Measurements from ENCODE around the gene BPIFB1. TPM values are rescaled to one million over a fixed set of nuclear protein-coding genes. Genes with fewer than 3 reads are reported as not detected.

Gene BPIFB1
- total and polyA plus RNA-seq, 2 of the 13 experiments (the other 11 are each of a cell fraction or from before 2014, with no cell fraction given), result 0.82 to 4.4 TPM

DNA sequence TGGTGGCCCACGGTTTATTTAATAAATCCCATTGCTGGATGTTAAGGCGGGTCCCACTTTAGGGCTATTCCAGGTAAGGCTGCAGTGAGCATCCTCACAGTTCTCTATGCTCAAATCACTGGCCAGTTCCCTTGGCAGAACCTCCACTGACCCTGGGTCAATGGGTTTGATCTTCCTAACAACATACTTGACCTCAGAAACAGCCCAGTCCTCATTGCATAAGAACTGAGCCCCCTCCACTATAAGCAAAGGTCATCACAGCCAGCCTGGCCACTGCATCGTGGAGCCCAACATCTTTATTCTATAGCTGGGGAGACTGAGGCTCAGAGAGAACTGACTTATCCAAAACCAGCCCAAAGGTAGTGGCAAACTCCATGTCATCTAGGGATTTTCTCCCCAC is 4.3 kb upstream of the BPIFB1 start (continued):
- TF ChIP-seq, protein P1, sequence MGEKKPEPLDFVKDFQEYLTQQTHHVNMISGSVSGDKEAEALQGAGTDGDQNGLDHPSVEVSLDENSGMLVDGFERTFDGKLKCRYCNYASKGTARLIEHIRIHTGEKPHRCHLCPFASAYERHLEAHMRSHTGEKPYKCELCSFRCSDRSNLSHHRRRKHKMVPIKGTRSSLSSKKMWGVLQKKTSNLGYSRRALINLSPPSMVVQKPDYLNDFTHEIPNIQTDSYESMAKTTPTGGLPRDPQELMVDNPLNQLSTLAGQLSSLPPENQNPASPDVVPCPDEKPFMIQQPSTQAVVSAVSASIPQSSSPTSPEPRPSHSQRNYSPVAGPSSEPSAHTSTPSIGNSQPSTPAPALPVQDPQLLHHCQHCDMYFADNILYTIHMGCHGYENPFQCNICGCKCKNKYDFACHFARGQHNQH (CRISPR knock-in tag; IDR thresholded peaks at IDR 0.05), result no peak
- peak; percentile 74 for TF ChIP-seq PPARG (CRISPR knock-in tag; conservative IDR thresholded peaks at IDR 0.05)
- peak; percentile 35; the same call in 1 of the 2 replicates for TF ChIP-seq THRA (CRISPR knock-in tag; IDR thresholded peaks at IDR 0.05; ENCODE audit: borderline replicate concordance)
- no peak for TF ChIP-seq SOX13 (IDR thresholded peaks at IDR 0.05)
- peak in 1 of 2 experiments; percentile 19; a peak in 1 of 4 replicates for TF ChIP-seq SOX13 (CRISPR knock-in tag; conservative IDR thresholded peaks at IDR 0.05 in 1 of 2, IDR thresholded peaks at IDR 0.05 in 1 of 2)
- peak; percentile 30 for TF ChIP-seq HDAC1 (CRISPR knock-in tag; IDR thresholded peaks at IDR 0.05)
- TF ChIP-seq ZNF629 (CRISPR knock-in tag; conservative IDR thresholded peaks at IDR 0.05), result peak; percentile 22; the same call in 1 of the 2 replicates
- TF ChIP-seq, protein P2, sequence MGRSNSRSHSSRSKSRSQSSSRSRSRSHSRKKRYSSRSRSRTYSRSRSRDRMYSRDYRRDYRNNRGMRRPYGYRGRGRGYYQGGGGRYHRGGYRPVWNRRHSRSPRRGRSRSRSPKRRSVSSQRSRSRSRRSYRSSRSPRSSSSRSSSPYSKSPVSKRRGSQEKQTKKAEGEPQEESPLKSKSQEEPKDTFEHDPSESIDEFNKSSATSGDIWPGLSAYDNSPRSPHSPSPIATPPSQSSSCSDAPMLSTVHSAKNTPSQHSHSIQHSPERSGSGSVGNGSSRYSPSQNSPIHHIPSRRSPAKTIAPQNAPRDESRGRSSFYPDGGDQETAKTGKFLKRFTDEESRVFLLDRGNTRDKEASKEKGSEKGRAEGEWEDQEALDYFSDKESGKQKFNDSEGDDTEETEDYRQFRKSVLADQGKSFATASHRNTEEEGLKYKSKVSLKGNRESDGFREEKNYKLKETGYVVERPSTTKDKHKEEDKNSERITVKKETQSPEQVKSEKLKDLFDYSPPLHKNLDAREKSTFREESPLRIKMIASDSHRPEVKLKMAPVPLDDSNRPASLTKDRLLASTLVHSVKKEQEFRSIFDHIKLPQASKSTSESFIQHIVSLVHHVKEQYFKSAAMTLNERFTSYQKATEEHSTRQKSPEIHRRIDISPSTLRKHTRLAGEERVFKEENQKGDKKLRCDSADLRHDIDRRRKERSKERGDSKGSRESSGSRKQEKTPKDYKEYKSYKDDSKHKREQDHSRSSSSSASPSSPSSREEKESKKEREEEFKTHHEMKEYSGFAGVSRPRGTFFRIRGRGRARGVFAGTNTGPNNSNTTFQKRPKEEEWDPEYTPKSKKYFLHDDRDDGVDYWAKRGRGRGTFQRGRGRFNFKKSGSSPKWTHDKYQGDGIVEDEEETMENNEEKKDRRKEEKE (IDR thresholded peaks at IDR 0.05), result no peak
- peak; percentile 80 for TF ChIP-seq RXRB (CRISPR knock-in tag; IDR thresholded peaks at IDR 0.05; ENCODE audit: borderline replicate concordance)
- TF ChIP-seq HNF4A (CRISPR knock-in tag; IDR thresholded peaks at IDR 0.05), result peak; percentile 35; the same call in 1 of the 2 replicates

Data from HepG2 (cell line).